Putamen (tissue), 1 donor: Measurements from ENCODE around the gene ABCB7.
"Not testable (repeated sequence)": the region's sequence is repeated elsewhere in the genome, so short reads cannot be mapped to it uniquely, and the experiment has no call there.

Experiments
- DNase-seq: peaks from one replicate; pipeline ENCODE4 v3.0.0-alpha.2; 2016; ENCODE audit warnings: low spot score

Gene ABCB7

DNA sequence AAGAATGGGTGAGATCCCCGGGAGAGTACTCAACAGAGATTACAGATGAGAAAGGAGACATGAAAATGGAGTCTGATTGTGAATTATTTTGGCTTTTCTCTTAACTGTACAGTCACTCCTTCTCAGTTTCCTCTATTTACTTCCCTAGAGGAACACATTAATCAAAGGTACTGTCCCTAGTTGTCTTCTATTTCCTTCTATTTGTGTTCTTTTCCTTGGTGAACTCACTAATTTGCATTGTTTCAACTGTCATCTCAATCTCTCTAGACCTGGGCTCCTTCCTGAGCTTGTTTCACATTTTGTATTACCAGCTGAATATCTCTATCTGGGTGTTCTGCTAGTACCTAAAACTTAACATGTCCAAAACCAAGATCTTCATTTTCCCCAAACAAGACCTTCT is 59.8 kb downstream of the ABCB7 start:
- no peak for DNase-seq

DNA sequence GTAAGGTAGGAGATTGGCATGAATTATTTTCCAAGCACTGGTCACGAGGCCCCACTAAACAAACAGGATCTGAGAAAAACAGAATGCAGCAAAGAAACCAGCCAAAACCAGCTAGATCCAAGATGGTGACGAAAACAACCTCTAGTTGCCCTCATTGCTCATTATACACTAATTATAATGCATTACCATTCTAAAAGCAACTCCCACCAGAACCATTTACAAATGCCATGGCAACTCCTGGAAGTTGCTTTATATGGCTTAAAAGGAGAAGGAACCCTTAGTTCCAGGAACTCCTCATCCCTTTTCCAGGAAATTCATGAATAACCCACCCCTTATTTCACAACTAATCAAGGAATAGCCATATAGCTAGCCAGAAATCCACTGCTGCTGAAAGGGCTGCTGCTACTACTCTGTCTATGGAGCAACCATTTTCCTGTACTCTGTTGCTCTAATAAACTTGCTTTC is 69.3 kb downstream of the ABCB7 start:
- peak; percentile 1 for DNase-seq

DNA sequence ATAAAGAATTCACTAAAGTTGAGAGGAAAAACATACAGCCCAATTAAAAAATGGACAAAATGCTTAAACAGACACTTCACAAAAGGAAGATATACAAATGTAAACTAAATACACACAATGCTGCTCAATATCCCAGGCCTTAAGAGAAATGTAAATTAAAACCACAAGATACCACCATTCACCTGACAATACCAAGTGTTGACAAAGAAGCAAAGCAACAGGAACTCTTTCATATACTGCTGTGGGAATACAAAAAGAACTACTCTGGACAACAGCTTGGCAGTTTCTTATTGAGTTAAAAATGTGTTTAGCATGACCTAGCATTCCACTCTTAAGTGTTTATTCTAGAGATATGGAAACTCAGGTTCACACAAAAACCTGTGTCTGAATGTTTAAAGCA is 71.3 kb downstream of the ABCB7 start:
- DNase-seq: no peak

DNA sequence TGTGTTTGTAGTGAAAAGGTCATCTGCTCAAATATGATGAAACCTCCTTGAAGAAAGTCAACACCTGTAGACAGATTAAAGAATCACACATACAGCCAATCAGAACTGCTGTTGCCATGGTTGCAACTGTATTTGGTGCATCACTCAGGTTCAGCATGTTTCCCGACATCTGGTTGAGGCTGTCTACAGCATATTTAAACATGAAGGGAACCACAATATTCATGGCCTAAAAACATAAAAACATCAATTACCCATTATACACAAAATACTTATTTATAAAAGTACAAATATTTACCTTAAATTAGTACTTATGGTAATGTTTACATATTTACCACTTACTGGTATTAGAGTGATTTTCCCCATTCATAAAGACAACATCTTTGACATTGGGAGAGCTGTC is 79.7 kb downstream of the ABCB7 start:
- no peak for DNase-seq

DNA sequence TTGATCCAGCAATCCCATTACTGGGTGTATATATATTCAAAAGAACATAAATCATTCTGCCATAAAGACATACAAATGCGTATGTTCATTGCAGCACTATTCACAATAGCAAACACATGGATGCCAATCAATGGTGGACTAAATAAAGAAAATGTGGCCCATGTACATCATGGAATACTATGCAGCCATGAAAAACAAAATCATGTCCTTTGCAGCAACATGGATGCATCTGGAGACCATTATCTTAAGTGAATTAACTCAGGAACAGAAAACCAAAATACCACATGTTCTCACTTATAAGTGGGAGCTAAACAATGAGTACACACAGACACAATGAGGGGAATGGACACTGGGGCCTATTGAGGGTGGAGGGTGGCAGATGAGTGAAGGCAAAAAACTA is 81.6 kb downstream of the ABCB7 start:
- DNase-seq: no peak

DNA sequence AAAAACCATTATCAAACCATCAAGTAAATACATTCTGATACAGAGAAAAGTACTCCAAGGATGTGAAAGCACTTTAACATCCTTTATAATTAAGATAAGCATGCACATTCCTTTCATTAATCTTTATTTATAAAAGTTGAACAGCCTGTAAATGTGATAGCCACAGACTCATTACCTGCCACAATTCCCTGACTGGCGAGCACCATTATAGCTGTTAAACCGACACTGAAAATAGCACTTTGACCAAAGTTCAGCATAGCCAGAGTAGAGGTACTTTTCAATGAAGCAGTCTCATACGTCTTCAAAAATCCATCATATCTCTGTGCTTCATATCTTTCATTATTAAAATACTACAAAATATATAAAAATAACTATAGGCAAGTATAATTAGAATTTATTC is 84.7 kb downstream of the ABCB7 start:
- DNase-seq: no peak

DNA sequence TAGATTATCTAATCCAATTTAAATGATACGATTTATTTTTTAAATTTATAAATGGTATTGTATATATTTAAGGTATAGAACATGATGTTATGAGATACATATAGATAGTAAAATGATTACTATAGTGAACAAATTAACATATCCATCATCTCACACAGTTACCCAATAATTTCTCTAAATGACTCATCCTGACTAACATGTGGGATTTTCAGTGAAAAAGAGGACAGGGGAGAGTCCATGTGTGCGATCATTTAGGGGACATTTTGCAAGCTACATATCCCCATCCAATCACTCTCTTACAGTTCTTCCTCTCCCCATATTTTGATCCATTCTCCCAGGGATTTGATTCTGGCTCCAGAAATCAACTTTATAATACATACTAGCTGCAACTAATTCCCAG is 88.2 kb downstream of the ABCB7 start:
- no peak for DNase-seq

DNA sequence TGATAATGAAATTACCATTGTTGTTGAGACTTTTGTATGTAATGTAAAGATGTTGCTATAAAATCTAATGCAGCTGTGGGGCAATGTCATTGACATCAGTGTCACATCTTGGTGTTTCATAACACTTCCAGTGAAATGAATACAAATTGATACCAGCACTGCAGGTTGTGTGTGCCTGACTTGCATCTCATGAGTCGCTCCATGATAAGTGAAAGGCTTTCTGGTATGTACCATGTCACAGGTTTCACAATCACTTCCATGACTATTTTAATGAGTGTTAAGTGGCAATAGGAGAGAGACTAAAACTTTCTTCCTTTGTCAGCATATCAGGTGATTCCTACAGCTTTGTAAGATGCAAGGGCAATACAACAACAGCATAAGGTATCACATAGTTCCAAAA is 94.4 kb downstream of the ABCB7 start:
- no peak for DNase-seq

DNA sequence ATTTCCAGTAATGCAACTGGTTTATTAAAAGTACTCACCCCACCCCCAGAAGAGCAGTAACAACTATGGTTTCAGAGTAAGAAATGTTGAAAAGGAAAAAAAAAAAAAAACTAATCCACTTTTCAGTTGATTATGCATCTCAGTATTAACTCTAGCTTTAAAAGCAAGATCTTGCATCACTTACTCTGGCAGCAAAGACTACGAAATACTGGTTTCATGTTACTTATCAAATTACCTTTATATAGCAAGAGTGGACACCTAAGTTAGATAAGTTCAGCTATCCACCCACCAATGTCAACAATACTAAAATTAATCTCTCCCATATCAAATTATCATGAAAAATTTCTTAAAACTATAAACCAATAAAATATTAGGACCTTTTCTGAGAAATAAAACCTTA is 105.0 kb downstream of the ABCB7 start:
- no peak for DNase-seq

DNA sequence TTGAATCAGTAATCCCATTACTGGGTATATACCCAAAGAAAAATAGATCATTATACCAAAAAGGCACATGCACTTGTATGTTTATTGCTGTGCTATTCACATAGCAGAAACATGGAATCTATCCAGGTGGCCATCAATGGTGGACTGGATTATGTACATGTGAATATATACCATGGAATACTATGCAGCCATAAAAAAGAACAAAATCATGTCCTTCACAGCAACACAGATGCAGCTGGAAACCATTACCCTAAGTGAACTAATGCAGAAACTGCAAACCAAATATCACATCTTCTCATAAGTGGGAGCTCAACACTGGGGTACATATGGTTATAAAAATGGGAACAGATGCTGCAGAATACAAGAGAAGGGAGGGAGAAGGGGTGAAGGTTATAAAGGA is 110.7 kb downstream of the ABCB7 start:
- no peak for DNase-seq

DNA sequence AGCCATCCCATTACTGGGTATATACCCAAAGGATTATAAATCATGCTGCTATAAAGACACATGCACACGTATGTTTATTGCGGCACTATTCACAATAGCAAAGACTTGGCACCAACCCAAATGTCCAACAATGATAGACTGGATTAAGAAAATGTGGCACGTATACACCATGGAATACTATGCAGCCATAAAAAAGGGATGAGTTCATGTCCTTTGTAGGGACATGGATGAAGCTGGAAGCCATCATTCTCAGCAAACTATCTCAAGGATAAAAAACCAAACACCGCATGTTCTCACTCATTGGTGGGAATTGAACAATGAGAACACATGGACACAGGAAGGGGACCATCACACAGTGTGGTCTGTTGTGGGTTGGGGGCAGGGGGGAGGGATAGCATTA is 111.9 kb downstream of the ABCB7 start:
- not testable (repeated sequence) for DNase-seq

DNA sequence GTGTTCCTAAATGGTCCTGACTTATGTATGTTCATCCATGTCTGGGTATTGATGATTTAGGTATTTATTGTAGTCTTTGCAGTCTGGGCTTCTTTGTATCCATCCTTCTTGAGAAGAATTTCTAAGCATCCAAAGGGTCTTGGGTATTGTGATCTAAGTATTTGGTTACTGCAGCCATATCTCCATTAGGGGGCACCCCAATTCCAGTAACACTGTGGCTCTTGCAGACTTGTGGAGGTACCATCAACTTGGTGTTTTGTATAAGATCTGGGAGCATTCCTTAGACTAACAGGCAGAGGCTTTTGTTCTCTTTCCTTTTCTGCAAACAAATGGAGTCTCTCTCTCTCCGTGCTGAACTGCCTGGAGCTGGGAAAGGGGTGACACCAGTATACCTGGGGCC is 117.2 kb downstream of the ABCB7 start:
- no peak for DNase-seq
